ENCODE measurements around the gene NEO1. TPM values are rescaled to one million over a fixed set of nuclear protein-coding genes. Genes with fewer than 3 reads are reported as not detected.
A peak's percentile ranks its signal among the peaks of the same experiment; 100 is the strongest.

Gene NEO1
- total and polyA plus RNA-seq, 2 experiments from 2014 or later: 4.5 to 13.6 TPM

GRCh38 chr15:73338606-73339374, 286.5 kb downstream of the NEO1 start:
- no peaks in the 10 kb centered on the region for H3K79me2 ChIP-seq (ENCODE audit: insufficient read depth)
- no peaks in the 10 kb centered on the region for H4K20me1 ChIP-seq (ENCODE audit: insufficient read depth)
- no peak overlapping the region for H3K9ac ChIP-seq
- peaks cover 14% of the 10 kb centered on the region; the same call in 1 of the 2 replicates for H3K27me3 ChIP-seq (replicated peaks; ENCODE audit: insufficient read depth)
- H3K4me3 ChIP-seq: no peak overlapping the region
- peaks cover 4% of the 10 kb centered on the region; the same call in 1 of the 2 replicates for H3K4me1 ChIP-seq (ENCODE audit: insufficient read depth)
- H3K36me3 ChIP-seq (ENCODE audit: low read depth): no peaks in the 10 kb centered on the region
- DNase-seq: no peak
- no peak overlapping the region for H3K4me2 ChIP-seq (ENCODE audit: unreplicated experiment)
- in situ Hi-C loops (cut with MboI): no loop called here
- no peaks in the 10 kb centered on the region for H3K9me3 ChIP-seq (ENCODE audit: low read depth)
- WGBS, 2 experiments (ENCODE audit: low coverage in 1 of 2, low lambda C conversion rate in 2 of 2, missing lambda C conversion rate in 2 of 2): 42 to 53% methylated on average over 9 of the region's 9 CpGs
- H3K9me2 ChIP-seq (ENCODE audit: insufficient read depth): no peaks in the 10 kb centered on the region
- TF ChIP-seq EZH2phosphoT487 (IDR thresholded peaks at IDR 0.05; ENCODE audit: insufficient read depth, low read depth): no peak
- no peak for TF ChIP-seq EZH2 (IDR thresholded peaks at IDR 0.05; ENCODE audit: insufficient read depth, poor library complexity, severe bottlenecking)
- H2AFZ ChIP-seq: no peak overlapping the region
- H3K27ac ChIP-seq: no peak overlapping the region
- H3F3A ChIP-seq (ENCODE audit: insufficient read depth): no peaks in the 10 kb centered on the region

- Histone ChIP-seq H3K79me2 (ENCODE audit: insufficient read depth) (no peaks in the 10 kb centered on the region), H4K20me1 (ENCODE audit: insufficient read depth) (no peaks in the 10 kb centered on the region), H2AFZ (no peak overlapping the region), H3K4me3 (no peak overlapping the region), H3F3A (ENCODE audit: insufficient read depth) (no peaks in the 10 kb centered on the region), H3K27me3 (replicated peaks; ENCODE audit: insufficient read depth) (0 out of 2 replicates have a peak, but pooled peaks cover 14% of the 10 kb centered on the region), H3K27ac (no peak overlapping the region), H3K9me3 (ENCODE audit: low read depth) (no peaks in the 10 kb centered on the region), H3K4me2 (ENCODE audit: unreplicated experiment) (no peak overlapping the region), H3K4me1 (ENCODE audit: insufficient read depth) (peaks cover 9% of the 10 kb centered on the region; the same call in 1 of the 2 replicates), H3K9me2 (ENCODE audit: insufficient read depth) (no peaks in the 10 kb centered on the region), H3K9ac (no peak overlapping the region), H3K36me3 (ENCODE audit: low read depth) (no peaks in the 10 kb centered on the region)
- no peak for DNase-seq
- 66 to 73% methylated on average over 9 of the region's 9 CpGs for WGBS, 2 experiments (ENCODE audit: low coverage in 1 of 2, low lambda C conversion rate in 2 of 2, missing lambda C conversion rate in 2 of 2)
- in situ Hi-C loops (cut with MboI): no loop called here
- TF ChIP-seq EZH2phosphoT487 (IDR thresholded peaks at IDR 0.05; ENCODE audit: insufficient read depth, low read depth): no peak
- no peak for TF ChIP-seq EZH2 (IDR thresholded peaks at IDR 0.05; ENCODE audit: insufficient read depth, poor library complexity, severe bottlenecking)
These were observed 288.4 kb downstream of the NEO1 start for GRCh38 chr15:73340502-73341192.

- Histone ChIP-seq H3K9me3 (ENCODE audit: low read depth) (no peaks in the 10 kb centered on the region), H3K79me2 (ENCODE audit: insufficient read depth) (no peaks in the 10 kb centered on the region), H3K4me3 (no peak overlapping the region), H3K27me3 (replicated peaks; ENCODE audit: insufficient read depth) (peaks cover 10% of the 10 kb centered on the region; the same call in 1 of the 2 replicates), H3K9me2 (ENCODE audit: insufficient read depth) (no peaks in the 10 kb centered on the region), H3K36me3 (ENCODE audit: low read depth) (no peaks in the 10 kb centered on the region), H3K9ac (no peak overlapping the region), H3K4me1 (ENCODE audit: insufficient read depth) (peaks cover 9% of the 10 kb centered on the region; the same call in 1 of the 2 replicates), H3F3A (ENCODE audit: insufficient read depth) (no peaks in the 10 kb centered on the region), H2AFZ (no peak overlapping the region), H3K4me2 (ENCODE audit: unreplicated experiment) (no peak overlapping the region), H4K20me1 (ENCODE audit: insufficient read depth) (no peaks in the 10 kb centered on the region), H3K27ac (no peak overlapping the region)
- WGBS, 2 experiments (ENCODE audit: low coverage in 1 of 2, low lambda C conversion rate in 2 of 2, missing lambda C conversion rate in 2 of 2): 66 to 69% methylated on average over 14 of the region's 14 CpGs
- TF ChIP-seq EZH2phosphoT487 (IDR thresholded peaks at IDR 0.05; ENCODE audit: insufficient read depth, low read depth): no peak
- no peak for TF ChIP-seq EZH2 (IDR thresholded peaks at IDR 0.05; ENCODE audit: insufficient read depth, poor library complexity, severe bottlenecking)
- DNase-seq: peak; percentile 22
- in situ Hi-C loops (cut with MboI): no loop called here
These were observed 289.8 kb downstream of the NEO1 start for GRCh38 chr15:73341886-73342600.

GRCh38 chr15:73344056-73344455, 291.8 kb downstream of the NEO1 start:
- Histone ChIP-seq H3K27me3 (replicated peaks; ENCODE audit: insufficient read depth) (peaks cover 6% of the 10 kb centered on the region), H3K79me2 (ENCODE audit: insufficient read depth) (no peaks in the 10 kb centered on the region), H3K36me3 (ENCODE audit: low read depth) (no peaks in the 10 kb centered on the region), H3K4me2 (ENCODE audit: unreplicated experiment) (no peak overlapping the region), H4K20me1 (ENCODE audit: insufficient read depth) (no peaks in the 10 kb centered on the region), H2AFZ (no peak overlapping the region), H3K9me2 (ENCODE audit: insufficient read depth) (no peaks in the 10 kb centered on the region), H3K9me3 (ENCODE audit: low read depth) (no peaks in the 10 kb centered on the region), H3K4me3 (no peak overlapping the region), H3K27ac (no peak overlapping the region), H3K4me1 (ENCODE audit: insufficient read depth) (peaks cover 9% of the 10 kb centered on the region; the same call in 1 of the 2 replicates), H3K9ac (no peak overlapping the region), H3F3A (ENCODE audit: insufficient read depth) (no peaks in the 10 kb centered on the region)
- TF ChIP-seq EZH2phosphoT487 (IDR thresholded peaks at IDR 0.05; ENCODE audit: insufficient read depth, low read depth): no peak
- no peak for TF ChIP-seq EZH2 (IDR thresholded peaks at IDR 0.05; ENCODE audit: insufficient read depth, poor library complexity, severe bottlenecking)
- WGBS, 2 experiments (ENCODE audit: low coverage in 1 of 2, low lambda C conversion rate in 2 of 2, missing lambda C conversion rate in 2 of 2): 23 to 38% methylated on average over 3 of the region's 3 CpGs
- in situ Hi-C loops (cut with MboI): no loop called here
- peak; percentile 38 for DNase-seq
